HCT116 (cell line): ENCODE data around the gene ZNRF2. TPM values are rescaled to one million over a fixed set of nuclear protein-coding genes. Genes with fewer than 3 reads are reported as not detected.

Source experiments
- ATAC-seq: fragments of 200-7000 bp; cut with Tn5 transposase; 2 replicates; pipeline ENCODE4 v1.9.1; 2020; ENCODE audit warnings: mild to moderate bottlenecking, moderate library complexity
- BruUV-seq: library from RNA; stranded (reverse); fragments of 400-500 nt; replicated peaks from 2 replicates; lab custom pipeline; 2021; lab: Mats Ljungman, UMichigan
- CTCF ChIA-PET: fragments of 300-600 bp; sonication (Branson Sonifier 250); formaldehyde crosslinking; loops from one replicate; lab custom pipeline; 2021; ENCODE audit warnings: antibody characterized with exemption; lab: Charles Lee
- POLR2A ChIA-PET: fragments of 300-600, 350-600 bp; sonication (Branson Sonifier 250); formaldehyde crosslinking; loops from one replicate; lab custom pipeline; 2021; ENCODE audit warnings: antibody characterized with exemption; lab: Charles Lee
- RAD21 ChIA-PET, 2 experiments: fragments of 300-600 bp; sonication (Branson Sonifier 250); formaldehyde crosslinking; loops; one replicate each; lab custom pipeline; 2023; ENCODE audit warnings: low total read pairs in 2 of 2; ENCODE audit not compliant: uncharacterized antibody in 2 of 2, unreplicated experiment in 2 of 2, low non-redundant PET in 1 of 2; lab: Charles Lee
- DNase-seq: peaks from one replicate; pipeline ENCODE4 v3.0.0-alpha.2; 2010; ENCODE audit warnings: low read depth, low spot score
- H2AFZ ChIP-seq: fragments of 200-600 bp; shearing (Covaris generic), sonication (generic); 2 replicates; pipeline ENCODE4 v1.6.1; 2017; ENCODE audit warnings: low read depth, mixed run types, mixed read lengths, antibody characterized with exemption, low read length; ENCODE audit not compliant: poor library complexity, severe bottlenecking
- H3K27ac ChIP-seq: 2 replicates; pipeline ENCODE4 v1.5.1; 2012; ENCODE audit warnings: low read depth, low read length
- H3K27me3 ChIP-seq: fragments of 200-600 bp; sonication (generic); 2 replicates; pipeline ENCODE4 v1.6.1; 2016; ENCODE audit warnings: mixed run types, low read length, mixed read lengths; ENCODE audit not compliant: insufficient read depth
- H3K36me3 ChIP-seq, 2 experiments: fragments of 200-500 bp in 1 of 2; fragments of 200-600 bp in 1 of 2; sonication (Bioruptor generic) in 1 of 2; sonication (generic) in 1 of 2; 2 replicates each; pipeline versions ENCODE4 v1.5.1 to v1.6.1; 2014 to 2016; ENCODE audit warnings: low read length in 2 of 2, inconsistent platforms in 1 of 2, mixed read lengths in 1 of 2, mixed run types in 1 of 2; ENCODE audit not compliant: insufficient read depth in 2 of 2, control insufficient read depth in 1 of 2
- H3K4me1 ChIP-seq, 2 experiments: fragments of 200-600 bp in 1 of 2; sonication (generic) in 1 of 2; 2 replicates each; pipeline versions ENCODE4 v1.5.1 to v1.6.1; 2012 to 2017; ENCODE audit warnings: low read length in 2 of 2, inconsistent platforms in 1 of 2, mild to moderate bottlenecking in 1 of 2, mixed read lengths in 1 of 2, mixed run types in 1 of 2, moderate library complexity in 1 of 2; ENCODE audit not compliant: insufficient read depth in 2 of 2, control insufficient read depth in 1 of 2
- H3K4me2 ChIP-seq: fragments of 200-600 bp; sonication (generic); 2 replicates; pipeline ENCODE4 v1.6.1; 2017; ENCODE audit warnings: mixed run types, low read length, mixed read lengths
- H3K4me3 ChIP-seq, 2 experiments: fragments of 200-600 bp in 1 of 2; sonication (generic) in 1 of 2; replicated peaks in 1 of 2; 2 replicates each; pipeline ENCODE4 v1.5.1; 2011 to 2016; ENCODE audit warnings: low read length in 2 of 2, control low read depth in 1 of 2, low read depth in 1 of 2, mild to moderate bottlenecking in 1 of 2, mixed read lengths in 1 of 2, mixed run types in 1 of 2
- H3K79me2 ChIP-seq: fragments of 200-600 bp; sonication (generic); 2 replicates; pipeline ENCODE4 v1.6.1; 2017; ENCODE audit warnings: mild to moderate bottlenecking, mixed run types, low read length, moderate library complexity, mixed read lengths; ENCODE audit not compliant: insufficient read depth
- H3K9ac ChIP-seq: fragments of 200-600 bp; sonication (generic); 2 replicates; pipeline ENCODE4 v1.6.1; 2016; ENCODE audit warnings: low read length, mixed read lengths
- H3K9me2 ChIP-seq: fragments of 200-600 bp; sonication (generic), shearing (Covaris generic); 2 replicates; pipeline ENCODE4 v1.6.1; 2017; ENCODE audit warnings: mixed run types, mild to moderate bottlenecking, moderate library complexity; ENCODE audit not compliant: insufficient read depth
- H3K9me3 ChIP-seq, 2 experiments: fragments of 200-500 bp in 1 of 2; fragments of 200-600 bp in 1 of 2; sonication (Bioruptor generic) in 1 of 2; sonication (generic) in 1 of 2; 2 replicates each; pipeline ENCODE4 v1.6.1; 2014 to 2017; ENCODE audit warnings: low read length in 2 of 2, mixed read lengths in 2 of 2, inconsistent platforms in 1 of 2, low read depth in 1 of 2, mild to moderate bottlenecking in 1 of 2, mixed run types in 1 of 2, moderate library complexity in 1 of 2; ENCODE audit not compliant: control insufficient read depth in 1 of 2, insufficient read depth in 1 of 2
- H4K20me1 ChIP-seq: fragments of 200-600 bp; sonication (generic), shearing (Covaris generic); 2 replicates; pipeline ENCODE4 v1.6.1; 2017; ENCODE audit warnings: mixed run types, mild to moderate bottlenecking, moderate library complexity; ENCODE audit not compliant: insufficient read depth
- ATF3 ChIP-seq: IDR thresholded peaks from 2 replicates; pipeline ENCODE4 v1.6.1; 2012
- CEBPB ChIP-seq: IDR thresholded peaks from 2 replicates; pipeline ENCODE4 v1.6.1; 2012; ENCODE audit warnings: low read depth
- EGR1 ChIP-seq: IDR thresholded peaks from 2 replicates; pipeline ENCODE4 v1.6.1; 2012; ENCODE audit warnings: low read depth
- ELF1 ChIP-seq: IDR thresholded peaks from 2 replicates; pipeline ENCODE4 v1.6.1; 2012; ENCODE audit warnings: low read depth, borderline replicate concordance
- EZH2 ChIP-seq: fragments of 200-600 bp; sonication (generic); IDR thresholded peaks from 2 replicates; pipeline ENCODE4 v1.6.1; 2017; ENCODE audit warnings: antibody characterized with exemption, mixed run types
- FOSL1 ChIP-seq: IDR thresholded peaks from 2 replicates; pipeline ENCODE4 v1.6.1; 2012; ENCODE audit warnings: low read depth
- MAX ChIP-seq: IDR thresholded peaks from 2 replicates; pipeline ENCODE4 v1.6.1; 2012
- POLR2A ChIP-seq: IDR thresholded peaks from 2 replicates; pipeline ENCODE4 v1.7.0; 2011; ENCODE audit warnings: borderline replicate concordance; ENCODE audit not compliant: insufficient read depth, insufficient read length; ENCODE audit errors: extremely low read depth
- RAD21 ChIP-seq: IDR thresholded peaks from 2 replicates; pipeline ENCODE4 v1.6.1; 2012; ENCODE audit warnings: low read depth, mild to moderate bottlenecking
- REST ChIP-seq: IDR thresholded peaks from 2 replicates; pipeline ENCODE4 v1.6.1; 2012; ENCODE audit warnings: low read depth
- SIN3A ChIP-seq: IDR thresholded peaks from 2 replicates; pipeline ENCODE4 v1.6.1; 2012; ENCODE audit warnings: low read depth
- SP1 ChIP-seq: IDR thresholded peaks from 2 replicates; pipeline ENCODE4 v1.6.1; 2012; ENCODE audit warnings: low read depth
- SRF ChIP-seq: IDR thresholded peaks from 2 replicates; pipeline ENCODE4 v1.6.1; 2012; ENCODE audit warnings: low read depth
- TCF7L2 ChIP-seq: IDR thresholded peaks from 2 replicates; pipeline ENCODE4 v1.7.0; 2011; ENCODE audit warnings: borderline replicate concordance, inconsistent platforms; ENCODE audit not compliant: insufficient read depth, insufficient read length; ENCODE audit errors: extremely low read depth
- YY1 ChIP-seq: IDR thresholded peaks from 2 replicates; pipeline ENCODE4 v1.6.1; 2011; ENCODE audit warnings: low read length, low read depth, moderate library complexity, mild to moderate bottlenecking; ENCODE audit not compliant: insufficient replicate concordance; ENCODE audit errors: extremely low read depth
- ZFX ChIP-seq: fragments of 450-650 bp; IDR thresholded peaks from 2 replicates; pipeline ENCODE4 v1.6.1; 2017
- intact Hi-C: fragments of 100-400 bp; cut with micrococcal nuclease; formaldehyde crosslinking; loops from 2 replicates; pipeline ENCODE4 v1.10.0; 2022
- total RNA-seq: library from RNA; stranded (reverse); gene quantifications from one replicate; pipeline ENCODE4 v1.2.1, GENCODE V29; 2021; ENCODE audit not compliant: unreplicated experiment

The ZNRF2 gene
- total RNA-seq, 1 experiment from 2014 or later: 10.2 TPM

- POLR2A ChIA-PET: no interaction called here
- H3K27me3 ChIP-seq: no peaks in the 10 kb centered on the region
- H3K27ac ChIP-seq: no peak overlapping the region
- H2AFZ ChIP-seq: no peak overlapping the region
- no peak overlapping the region for H3K9ac ChIP-seq
- DNase-seq (no peak), ATAC-seq (no peak)
- H4K20me1 ChIP-seq: no peaks in the 10 kb centered on the region
- no peaks in the 10 kb centered on the region for H3K36me3 ChIP-seq
- no peak overlapping the region for H3K4me3 ChIP-seq
- H3K4me2 ChIP-seq: no peak overlapping the region
- BruUV-seq: no TSS peak
- H3K4me1 ChIP-seq: no peaks in the 10 kb centered on the region
- H3K79me2 ChIP-seq: no peaks in the 10 kb centered on the region
- H3K9me2 ChIP-seq: no peaks in the 10 kb centered on the region
- TF ChIP-seq ATF3 (no peak), ZFX (no peak), TCF7L2 (no peak), MAX (no peak), EZH2 (no peak), SP1 (no peak), CEBPB (no peak), FOSL1 (no peak), SIN3A (no peak)
- RAD21 ChIA-PET: no interaction called here
- CTCF ChIA-PET: no interaction called here
- no peaks in the 10 kb centered on the region for H3K9me3 ChIP-seq
- intact Hi-C loops: no loop called here
Observed at GRCh38 chr7:30366606-30367005, 82.2 kb downstream of the ZNRF2 start.

- Histone ChIP-seq H3K4me2 (no peak overlapping the region), H2AFZ (no peak overlapping the region), H3K9me2 (no peaks in the 10 kb centered on the region), H3K9me3 (no peaks in the 10 kb centered on the region), H3K4me1 (no peaks in the 10 kb centered on the region), H3K36me3 (no peaks in the 10 kb centered on the region), H3K27me3 (no peaks in the 10 kb centered on the region), H3K4me3 (no peak overlapping the region), H4K20me1 (no peaks in the 10 kb centered on the region), H3K9ac (no peak overlapping the region), H3K27ac (no peak overlapping the region), H3K79me2 (no peaks in the 10 kb centered on the region)
- ATAC-seq: no peak
- no peak for DNase-seq
- RAD21 ChIA-PET: no interaction called here
- POLR2A ChIA-PET: no interaction called here
- intact Hi-C loops: no loop called here
- no TSS peak for BruUV-seq
- CTCF ChIA-PET: no interaction called here
- TF ChIP-seq SRF (no peak), REST (no peak), EZH2 (no peak), EGR1 (no peak), CEBPB (no peak), POLR2A (no peak), ELF1 (no peak), RAD21 (no peak), YY1 (no peak), ZFX (no peak), ATF3 (no peak), SIN3A (no peak)
Observed at GRCh38 chr7:30367561-30367960, 83.2 kb downstream of the ZNRF2 start.
